Neural progenitor cell (in vitro differentiated cells): Measurements from ENCODE around the gene HSPG2. TPM values are rescaled to one million over a fixed set of nuclear protein-coding genes. Genes with fewer than 3 reads are reported as not detected.
A peak's percentile ranks its signal among the peaks of the same experiment; 100 is the strongest.

Experiments
- DNase-seq: peaks from one replicate; pipeline ENCODE4 v3.0.0-alpha.2; 2016; ENCODE audit warnings: low spot score
- H2AFZ ChIP-seq: fragments of 200-600 bp; sonication (generic); replicated peaks from 2 replicates; pipeline ENCODE4 v1.6.1; 2016; ENCODE audit warnings: antibody characterized with exemption
- H3F3A ChIP-seq: fragments of 200-600 bp; sonication (generic); 2 replicates; pipeline ENCODE4 v1.6.1; 2016; ENCODE audit warnings: antibody characterized with exemption, low read depth
- H3K27ac ChIP-seq: fragments of 200-600 bp; sonication (generic); 2 replicates; pipeline ENCODE4 v1.5.1; 2016; ENCODE audit warnings: mild to moderate bottlenecking
- H3K27me3 ChIP-seq: fragments of 200-600 bp; sonication (generic); 2 replicates; pipeline ENCODE4 v1.6.1; 2016; ENCODE audit warnings: mild to moderate bottlenecking, moderate library complexity
- H3K36me3 ChIP-seq: fragments of 200-600 bp; sonication (generic); 2 replicates; pipeline ENCODE4 v1.5.1; 2016
- H3K4me1 ChIP-seq: fragments of 200-600 bp; sonication (generic); 2 replicates; pipeline ENCODE4 v1.6.1; 2016; ENCODE audit warnings: mixed run types
- H3K4me2 ChIP-seq: fragments of 200-600 bp; sonication (generic); 2 replicates; pipeline ENCODE4 v1.6.1; 2016
- H3K4me3 ChIP-seq: fragments of 200-600 bp; sonication (generic); 2 replicates; pipeline ENCODE4 v1.5.1; 2016
- H3K79me2 ChIP-seq: fragments of 200-600 bp; sonication (generic); 2 replicates; pipeline ENCODE4 v1.6.1; 2016; ENCODE audit warnings: low read depth
- H3K9ac ChIP-seq: fragments of 200-600 bp; sonication (generic); 2 replicates; pipeline ENCODE4 v1.6.1; 2016
- H3K9me3 ChIP-seq: fragments of 200-600 bp; sonication (generic); 2 replicates; pipeline ENCODE4 v1.5.1; 2016; ENCODE audit warnings: low read depth
- H4K20me1 ChIP-seq: fragments of 200-600 bp; sonication (generic); 2 replicates; pipeline ENCODE4 v1.6.1; 2016; ENCODE audit warnings: low read depth
- H3K27ac Mint-ChIP-seq: 3 replicates; pipeline ENCODE4 v1.8.0; 2021; ENCODE audit warnings: mixed read lengths
- H3K27me3 Mint-ChIP-seq: 2 replicates; pipeline ENCODE4 v1.8.0; 2022; ENCODE audit warnings: low read depth, mild to moderate bottlenecking, inconsistent platforms, moderate library complexity, mixed read lengths; ENCODE audit not compliant: insufficient read depth
- H3K36me3 Mint-ChIP-seq: 3 replicates; pipeline ENCODE4 v1.8.0; 2021; ENCODE audit warnings: mixed read lengths
- H3K4me1 Mint-ChIP-seq: 3 replicates; pipeline ENCODE4 v1.8.0; 2021; ENCODE audit warnings: mixed read lengths
- H3K4me3 Mint-ChIP-seq: 3 replicates; pipeline ENCODE4 v1.8.0; 2021; ENCODE audit warnings: mild to moderate bottlenecking, moderate library complexity, mixed read lengths
- H3K9me3 Mint-ChIP-seq: 3 replicates; pipeline ENCODE4 v1.8.0; 2020; ENCODE audit warnings: mixed read lengths
- CTCF ChIP-seq: fragments of 200-600 bp; sonication (generic); IDR thresholded peaks from 2 replicates; pipeline ENCODE4 v1.5.1; 2017; ENCODE audit warnings: antibody characterized with exemption, mild to moderate bottlenecking
- EZH2 ChIP-seq: fragments of 200-600 bp; sonication (generic); IDR thresholded peaks from 2 replicates; pipeline ENCODE4 v1.6.1; 2017; ENCODE audit warnings: antibody characterized with exemption, mild to moderate bottlenecking, moderate library complexity
- EZH2phosphoT487 ChIP-seq: fragments of 200-600 bp; sonication (generic); IDR thresholded peaks from 2 replicates; pipeline ENCODE4 v1.6.1; 2017; ENCODE audit warnings: antibody characterized with exemption
- total RNA-seq: library from RNA; depleted of rRNA; stranded (reverse); fragments of >200 nt; gene quantifications from 2 replicates; pipeline ENCODE4 v1.2.3, GENCODE V29; 2015; ENCODE audit warnings: low replicate concordance

Gene HSPG2
- total RNA-seq, 1 donor from 2014 or later, result 6.9 TPM

GRCh38 chr1:21823206-21823979 lies 113.7 kb downstream of the HSPG2 start:
- H3K79me2 ChIP-seq, result no peaks in the 10 kb centered on the region
- no peak overlapping the region for H3K9ac ChIP-seq
- H3K4me3 ChIP-seq, result no peak overlapping the region
- H3K9me3 ChIP-seq, result no peaks in the 10 kb centered on the region
- H3F3A ChIP-seq, result peaks cover 5% of the 10 kb centered on the region
- H3K4me1 Mint-ChIP-seq, result peaks cover 6% of the 10 kb centered on the region
- no peaks in the 10 kb centered on the region for H3K27me3 ChIP-seq
- H3K9me3 Mint-ChIP-seq, result no peaks in the 10 kb centered on the region
- H2AFZ ChIP-seq, result no peak overlapping the region
- no peak overlapping the region for H3K4me2 ChIP-seq
- H3K27me3 Mint-ChIP-seq, result peaks cover 3% of the 10 kb centered on the region
- H3K36me3 Mint-ChIP-seq, result peaks cover 6% of the 10 kb centered on the region
- no peaks in the 10 kb centered on the region for H3K36me3 ChIP-seq
- no peaks in the 10 kb centered on the region for H3K4me1 ChIP-seq
- no peaks in the 10 kb centered on the region for H4K20me1 ChIP-seq
- no peak for TF ChIP-seq EZH2
- no peak for TF ChIP-seq EZH2phosphoT487
- TF ChIP-seq CTCF, result no peak
- no peak overlapping the region for H3K27ac ChIP-seq
- H3K4me3 Mint-ChIP-seq, result no peak overlapping the region
- DNase-seq, result no peak
- no peak overlapping the region for H3K27ac Mint-ChIP-seq

- Histone ChIP-seq H3K4me1 (no peaks in the 10 kb centered on the region), H4K20me1 (no peaks in the 10 kb centered on the region), H3K36me3 (no peaks in the 10 kb centered on the region), H3K4me3 (no peak overlapping the region), H3K9me3 (no peaks in the 10 kb centered on the region), H3K9ac (no peak overlapping the region), H3F3A (peaks cover 5% of the 10 kb centered on the region), H3K27ac (no peak overlapping the region), H3K79me2 (no peaks in the 10 kb centered on the region), H3K4me2 (no peak overlapping the region), H3K27me3 (no peaks in the 10 kb centered on the region), H2AFZ (no peak overlapping the region)
- peaks cover 8% of the 10 kb centered on the region for H3K4me1 Mint-ChIP-seq
- H3K27me3 Mint-ChIP-seq, result peaks cover 3% of the 10 kb centered on the region
- no peaks in the 10 kb centered on the region for H3K9me3 Mint-ChIP-seq
- no peak overlapping the region for H3K27ac Mint-ChIP-seq
- H3K36me3 Mint-ChIP-seq, result peaks cover 4% of the 10 kb centered on the region
- H3K4me3 Mint-ChIP-seq, result no peak overlapping the region
- peak; percentile 73 for DNase-seq
- TF ChIP-seq CTCF (no peak), EZH2phosphoT487 (no peak), EZH2 (no peak)
These were observed 114.8 kb downstream of the HSPG2 start for GRCh38 chr1:21822349-21822748.

GRCh38 chr1:21821385-21822019 lies 115.6 kb downstream of the HSPG2 start:
- Histone ChIP-seq H4K20me1 (no peaks in the 10 kb centered on the region), H3K27ac (no peak overlapping the region), H3K4me3 (no peak overlapping the region), H2AFZ (no peak overlapping the region), H3K9me3 (no peaks in the 10 kb centered on the region), H3K36me3 (no peaks in the 10 kb centered on the region), H3K27me3 (no peaks in the 10 kb centered on the region), H3F3A (peaks cover 5% of the 10 kb centered on the region), H3K4me1 (no peaks in the 10 kb centered on the region), H3K4me2 (no peak overlapping the region), H3K9ac (no peak overlapping the region), H3K79me2 (no peaks in the 10 kb centered on the region)
- Mint-ChIP-seq H3K9me3 (no peaks in the 10 kb centered on the region), H3K27me3 (peaks cover 3% of the 10 kb centered on the region), H3K4me1 (peaks cover 15% of the 10 kb centered on the region), H3K27ac (no peak overlapping the region), H3K36me3 (peaks cover 2% of the 10 kb centered on the region), H3K4me3 (no peak overlapping the region)
- no peak for TF ChIP-seq EZH2
- TF ChIP-seq EZH2phosphoT487, result no peak
- no peak for TF ChIP-seq CTCF
- no peak for DNase-seq
